Measurements from ENCODE around the gene DBT. TPM values are rescaled to one million over a fixed set of nuclear protein-coding genes. Genes with fewer than 3 reads are reported as not detected.

DBT gene
- total RNA-seq, 4 donors from 2014 or later: 6.4 to 15.2 (median 10.5) TPM

DNA sequence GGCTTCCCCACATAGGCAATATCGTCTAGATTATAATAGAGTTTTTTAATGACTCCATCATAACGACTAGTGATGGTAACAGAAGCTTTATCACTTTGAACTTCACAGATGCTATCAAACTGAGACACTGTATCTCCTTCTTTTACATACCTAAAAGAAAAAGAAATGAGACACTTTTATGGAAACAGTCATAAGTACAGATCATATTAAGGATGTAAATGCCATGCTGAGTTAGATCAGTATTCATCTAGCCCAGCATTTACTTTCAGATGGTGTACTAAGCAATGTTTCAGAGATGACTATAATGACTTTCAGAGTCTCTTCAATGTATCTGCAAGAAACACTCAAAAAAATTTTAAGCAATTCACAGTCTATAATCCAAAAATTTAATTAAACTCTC, 18.9 kb downstream of the DBT start:
- intact Hi-C loops (cut with DNase I; ENCODE audit: low total_unique reads): no loop called here
- no peak overlapping the region for H3K27ac ChIP-seq
- no peaks in the 10 kb centered on the region for H3K4me1 ChIP-seq
- H3K27me3 ChIP-seq: no peaks in the 10 kb centered on the region
- no peak for TF ChIP-seq POLR2A (IDR thresholded peaks at IDR 0.05)
- TF ChIP-seq, protein P1, sequence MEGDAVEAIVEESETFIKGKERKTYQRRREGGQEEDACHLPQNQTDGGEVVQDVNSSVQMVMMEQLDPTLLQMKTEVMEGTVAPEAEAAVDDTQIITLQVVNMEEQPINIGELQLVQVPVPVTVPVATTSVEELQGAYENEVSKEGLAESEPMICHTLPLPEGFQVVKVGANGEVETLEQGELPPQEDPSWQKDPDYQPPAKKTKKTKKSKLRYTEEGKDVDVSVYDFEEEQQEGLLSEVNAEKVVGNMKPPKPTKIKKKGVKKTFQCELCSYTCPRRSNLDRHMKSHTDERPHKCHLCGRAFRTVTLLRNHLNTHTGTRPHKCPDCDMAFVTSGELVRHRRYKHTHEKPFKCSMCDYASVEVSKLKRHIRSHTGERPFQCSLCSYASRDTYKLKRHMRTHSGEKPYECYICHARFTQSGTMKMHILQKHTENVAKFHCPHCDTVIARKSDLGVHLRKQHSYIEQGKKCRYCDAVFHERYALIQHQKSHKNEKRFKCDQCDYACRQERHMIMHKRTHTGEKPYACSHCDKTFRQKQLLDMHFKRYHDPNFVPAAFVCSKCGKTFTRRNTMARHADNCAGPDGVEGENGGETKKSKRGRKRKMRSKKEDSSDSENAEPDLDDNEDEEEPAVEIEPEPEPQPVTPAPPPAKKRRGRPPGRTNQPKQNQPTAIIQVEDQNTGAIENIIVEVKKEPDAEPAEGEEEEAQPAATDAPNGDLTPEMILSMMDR (IDR thresholded peaks at IDR 0.05): no peak
- no peaks in the 10 kb centered on the region for H3K9me3 ChIP-seq
- no peak overlapping the region for H3K4me3 ChIP-seq
- DNase-seq: no peak
- H3K36me3 ChIP-seq: peaks cover 0 to 1% of the 10 kb centered on the region in 2 donors

DNA sequence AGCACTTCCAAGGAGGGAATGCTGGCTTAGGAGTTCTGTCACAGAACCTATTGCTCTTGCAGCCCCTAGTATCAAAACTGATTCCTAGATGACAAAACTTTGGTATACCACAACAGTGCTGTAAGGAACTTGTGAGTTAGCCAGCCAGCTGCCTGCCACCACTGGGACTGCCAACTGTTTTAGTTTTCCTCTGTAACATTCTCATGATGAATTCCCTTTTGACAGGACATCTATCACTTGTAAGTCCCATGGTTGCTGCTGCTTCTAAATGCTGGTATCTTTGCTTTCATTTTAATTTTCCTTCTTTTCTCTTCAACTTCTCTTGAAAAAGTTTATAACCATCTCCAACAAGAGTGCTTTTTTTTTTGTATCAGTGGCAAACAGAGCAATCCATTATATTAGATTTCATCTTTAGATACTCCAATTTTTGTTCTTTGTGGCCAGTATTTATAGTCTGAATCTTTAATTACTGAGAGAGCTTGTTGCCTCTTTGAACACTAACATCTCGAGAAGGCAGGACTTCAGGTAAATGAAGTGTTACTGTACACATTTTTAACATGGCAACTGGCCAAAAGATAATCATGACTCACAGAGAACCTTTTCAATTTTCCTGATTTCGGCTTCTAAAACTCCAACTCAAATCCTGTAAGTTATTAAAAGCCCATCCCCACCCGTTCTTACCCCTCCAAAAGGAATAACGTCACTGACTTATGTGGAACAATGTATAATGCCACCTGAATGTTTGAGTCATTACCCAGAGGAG, 19.8 kb downstream of the DBT start:
- Histone ChIP-seq H3K27me3 (no peaks in the 10 kb centered on the region), H3K4me3 (no peak overlapping the region), H3K27ac (no peak overlapping the region), H3K9me3 (no peaks in the 10 kb centered on the region), H3K4me1 (no peaks in the 10 kb centered on the region), H3K36me3 (peaks cover 0 to 1% of the 10 kb centered on the region in 2 donors)
- TF ChIP-seq, protein P1 (IDR thresholded peaks at IDR 0.05): no peak
- no peak for TF ChIP-seq POLR2A (IDR thresholded peaks at IDR 0.05)
- DNase-seq: no peak
- intact Hi-C loops (cut with DNase I; ENCODE audit: low total_unique reads): no loop called here

DNA sequence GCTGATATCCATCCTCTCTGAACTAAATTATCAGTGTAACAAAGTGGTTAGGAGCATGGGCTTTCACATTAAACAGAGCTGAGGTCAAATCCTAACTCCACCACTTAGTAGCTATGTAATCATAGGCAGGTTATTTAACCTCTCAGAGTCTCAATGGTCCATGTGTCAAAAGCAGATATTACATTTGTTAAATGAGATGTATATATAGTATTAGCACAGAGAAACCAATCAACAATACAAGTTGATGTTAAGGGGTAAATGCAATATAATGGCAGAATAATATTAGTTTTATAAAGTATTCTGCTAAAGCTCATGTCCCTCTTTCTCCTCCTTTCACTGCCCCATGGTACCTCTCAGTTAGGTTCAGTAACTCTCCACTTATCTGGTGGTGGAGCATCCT, 27.2 kb downstream of the DBT start:
- TF ChIP-seq, protein P1 (IDR thresholded peaks at IDR 0.05): no peak
- TF ChIP-seq POLR2A (IDR thresholded peaks at IDR 0.05): no peak

DNA sequence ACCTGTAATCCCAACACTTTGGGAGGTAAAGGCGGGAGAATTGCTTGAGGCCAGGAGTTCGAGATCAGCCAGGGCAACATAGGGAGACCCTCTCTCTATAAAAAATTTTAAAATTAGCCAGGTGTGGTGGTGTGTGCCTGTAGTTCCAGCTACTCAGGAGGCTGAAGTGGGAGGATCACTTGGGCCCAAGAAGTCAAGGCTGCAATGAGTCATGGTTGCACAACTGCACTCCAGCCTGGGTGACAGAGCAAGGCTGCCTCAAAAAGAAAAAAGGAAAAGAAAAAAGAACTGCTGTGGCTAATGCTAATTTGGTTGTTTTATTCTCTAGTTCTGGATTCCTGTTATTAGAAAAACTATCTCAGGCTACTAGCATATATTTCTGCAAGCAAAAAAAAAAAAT, 29.8 kb downstream of the DBT start:
- Histone ChIP-seq H3K27ac (no peak overlapping the region), H3K27me3 (no peaks in the 10 kb centered on the region), H3K9me3 (no peaks in the 10 kb centered on the region), H3K36me3 (no peaks in the 10 kb centered on the region), H3K4me1 (no peaks in the 10 kb centered on the region), H3K4me3 (no peak overlapping the region)
- intact Hi-C loops (cut with DNase I; ENCODE audit: low total_unique reads): no loop called here
- no peak for DNase-seq
- TF ChIP-seq, protein P1 (IDR thresholded peaks at IDR 0.05): no peak
- TF ChIP-seq POLR2A (IDR thresholded peaks at IDR 0.05): no peak

More for the DNA sequence above, 27.2 kb downstream of the DBT start:
- Histone ChIP-seq H3K4me3 (no peak overlapping the region), H3K9me3 (no peaks in the 10 kb centered on the region), H3K27me3 (no peaks in the 10 kb centered on the region), H3K36me3 (peaks cover 0 to 1% of the 10 kb centered on the region in 2 donors), H3K4me1 (no peaks in the 10 kb centered on the region), H3K27ac (no peak overlapping the region)
- intact Hi-C loops (cut with DNase I; ENCODE audit: low total_unique reads): no loop called here
- no peak for DNase-seq

DNA sequence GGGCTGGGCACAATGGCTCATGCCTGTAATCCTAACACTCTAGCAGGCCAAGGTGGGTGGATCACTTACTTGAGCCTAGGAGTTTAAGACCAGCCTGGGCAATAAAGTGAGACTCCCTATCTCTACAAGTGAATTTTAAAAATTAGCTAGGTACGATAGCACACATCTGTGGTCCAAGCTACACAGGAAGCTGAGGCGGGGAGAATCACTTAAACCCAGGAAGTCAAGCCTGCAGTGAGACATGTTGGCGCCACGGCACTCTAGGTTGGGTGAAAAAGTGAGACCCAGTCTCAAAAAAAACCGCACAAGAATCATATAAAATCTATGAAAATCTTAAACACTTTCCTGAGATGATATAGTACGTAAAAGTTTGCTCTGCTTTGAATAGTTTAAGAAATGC, 30.2 kb downstream of the DBT start:
- Histone ChIP-seq H3K9me3 (no peaks in the 10 kb centered on the region), H3K36me3 (no peaks in the 10 kb centered on the region), H3K27ac (no peak overlapping the region), H3K4me3 (no peak overlapping the region), H3K4me1 (no peaks in the 10 kb centered on the region), H3K27me3 (no peaks in the 10 kb centered on the region)
- intact Hi-C loops (cut with DNase I; ENCODE audit: low total_unique reads): no loop called here
- no peak for DNase-seq
- no peak for TF ChIP-seq POLR2A (IDR thresholded peaks at IDR 0.05)
- TF ChIP-seq, protein P1 (IDR thresholded peaks at IDR 0.05): no peak
